ENCODE data around the gene OSTM1. TPM values are rescaled to one million over a fixed set of nuclear protein-coding genes. Genes with fewer than 3 reads are reported as not detected.
A peak's percentile ranks its signal among the peaks of the same experiment; 100 is the strongest.

Gene OSTM1
- total RNA-seq, 1 donor from 2014 or later, result 59.3 TPM

DNA sequence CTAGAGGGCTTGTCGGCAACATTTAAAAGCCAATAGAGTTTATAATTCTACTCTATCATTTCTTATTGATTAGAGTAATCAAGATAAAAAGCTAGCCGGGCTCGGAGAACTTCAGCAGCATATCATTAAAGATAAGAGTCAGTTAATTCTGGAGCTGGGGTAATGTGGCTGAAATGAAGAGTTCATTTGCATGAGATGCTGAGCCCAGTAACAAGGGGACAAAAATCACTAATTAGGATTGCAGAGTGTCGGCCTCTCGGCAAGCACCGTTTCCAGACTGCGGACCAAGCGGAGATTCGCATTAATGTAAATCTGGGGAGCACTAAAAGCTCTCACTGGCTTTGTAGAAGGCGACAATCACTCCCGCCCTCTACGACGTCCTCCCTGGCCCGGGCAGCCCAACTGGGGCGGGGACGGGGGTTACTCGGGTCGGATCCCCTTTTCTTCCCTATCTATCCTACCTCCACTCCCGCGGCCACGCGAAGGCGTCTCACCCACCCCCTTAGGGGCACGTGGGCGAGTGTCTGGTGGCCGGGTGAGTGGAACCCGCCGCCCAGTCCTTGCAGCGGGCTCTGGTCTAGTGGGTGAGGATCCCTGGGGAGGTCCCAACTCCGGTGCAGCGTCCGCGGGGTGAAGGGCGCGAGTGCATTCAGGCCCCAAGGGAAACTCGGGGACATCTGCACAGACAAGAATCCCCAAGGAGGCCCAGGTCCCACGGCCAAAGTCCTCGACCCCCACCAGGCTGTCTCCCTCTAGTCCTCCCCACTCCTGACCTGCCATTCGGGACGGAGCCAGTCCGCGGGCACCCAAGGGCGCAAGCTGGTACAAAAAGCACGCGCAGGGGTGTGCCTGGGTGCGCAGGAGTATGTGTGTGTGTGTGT, 42.2 kb upstream of the OSTM1 start:
- intact Hi-C loops (cut with DNase I), result loop anchor here (10.0 kb wide), 2 partner anchors 378 to 408 kb away; no protein-coding TSS in a partner anchor
- H3K27ac ChIP-seq, result no peak overlapping the region
- no peaks in the 10 kb centered on the region for H3K9me3 ChIP-seq
- DNase-seq (peak; percentile 63), ATAC-seq (no peak)
- H3K27me3 ChIP-seq, result peaks cover 86% of the 10 kb centered on the region
- peaks cover 45% of the 10 kb centered on the region for H3K4me1 ChIP-seq
- TF ChIP-seq, protein P1, sequence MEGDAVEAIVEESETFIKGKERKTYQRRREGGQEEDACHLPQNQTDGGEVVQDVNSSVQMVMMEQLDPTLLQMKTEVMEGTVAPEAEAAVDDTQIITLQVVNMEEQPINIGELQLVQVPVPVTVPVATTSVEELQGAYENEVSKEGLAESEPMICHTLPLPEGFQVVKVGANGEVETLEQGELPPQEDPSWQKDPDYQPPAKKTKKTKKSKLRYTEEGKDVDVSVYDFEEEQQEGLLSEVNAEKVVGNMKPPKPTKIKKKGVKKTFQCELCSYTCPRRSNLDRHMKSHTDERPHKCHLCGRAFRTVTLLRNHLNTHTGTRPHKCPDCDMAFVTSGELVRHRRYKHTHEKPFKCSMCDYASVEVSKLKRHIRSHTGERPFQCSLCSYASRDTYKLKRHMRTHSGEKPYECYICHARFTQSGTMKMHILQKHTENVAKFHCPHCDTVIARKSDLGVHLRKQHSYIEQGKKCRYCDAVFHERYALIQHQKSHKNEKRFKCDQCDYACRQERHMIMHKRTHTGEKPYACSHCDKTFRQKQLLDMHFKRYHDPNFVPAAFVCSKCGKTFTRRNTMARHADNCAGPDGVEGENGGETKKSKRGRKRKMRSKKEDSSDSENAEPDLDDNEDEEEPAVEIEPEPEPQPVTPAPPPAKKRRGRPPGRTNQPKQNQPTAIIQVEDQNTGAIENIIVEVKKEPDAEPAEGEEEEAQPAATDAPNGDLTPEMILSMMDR (IDR thresholded peaks at IDR 0.05), result no peak
- no peaks in the 10 kb centered on the region for H3K36me3 ChIP-seq
- peak overlapping the region; percentile 81 for H3K4me3 ChIP-seq

DNA sequence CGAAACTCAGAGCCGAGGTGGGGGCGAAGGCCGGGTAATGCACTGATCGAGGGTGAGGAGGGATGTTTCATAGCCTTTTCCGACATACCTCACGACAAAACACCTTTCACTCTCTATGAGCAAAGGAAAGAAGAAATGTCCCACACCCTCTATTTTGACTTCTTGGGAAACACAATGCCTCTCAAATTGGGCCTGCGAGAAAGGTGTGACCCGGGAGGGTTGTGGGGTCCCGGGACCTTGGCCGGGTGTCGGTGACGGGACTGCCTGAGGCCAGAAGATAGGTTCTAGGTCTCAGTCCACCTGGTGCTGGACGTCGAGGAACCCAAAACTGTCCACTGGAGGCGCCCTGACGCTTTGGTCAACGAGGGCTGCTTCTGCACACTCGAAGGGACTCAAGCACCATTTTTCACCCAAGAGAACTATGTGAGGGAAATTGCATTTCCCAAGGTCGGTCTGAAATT, 41.1 kb upstream of the OSTM1 start:
- DNase-seq (peak; percentile 76), ATAC-seq (peak; percentile 64)
- intact Hi-C loops (cut with DNase I), result loop anchor here (10.0 kb wide), 2 partner anchors 379 to 409 kb away; no protein-coding TSS in a partner anchor
- TF ChIP-seq, protein P1 (IDR thresholded peaks at IDR 0.05), result peak; percentile 44
- peaks cover 45% of the 10 kb centered on the region for H3K4me1 ChIP-seq
- H3K27ac ChIP-seq, result no peak overlapping the region
- no peaks in the 10 kb centered on the region for H3K9me3 ChIP-seq
- peak overlapping the region; percentile 46 for H3K4me3 ChIP-seq
- H3K27me3 ChIP-seq, result peaks cover 84% of the 10 kb centered on the region
- H3K36me3 ChIP-seq, result no peaks in the 10 kb centered on the region

DNA sequence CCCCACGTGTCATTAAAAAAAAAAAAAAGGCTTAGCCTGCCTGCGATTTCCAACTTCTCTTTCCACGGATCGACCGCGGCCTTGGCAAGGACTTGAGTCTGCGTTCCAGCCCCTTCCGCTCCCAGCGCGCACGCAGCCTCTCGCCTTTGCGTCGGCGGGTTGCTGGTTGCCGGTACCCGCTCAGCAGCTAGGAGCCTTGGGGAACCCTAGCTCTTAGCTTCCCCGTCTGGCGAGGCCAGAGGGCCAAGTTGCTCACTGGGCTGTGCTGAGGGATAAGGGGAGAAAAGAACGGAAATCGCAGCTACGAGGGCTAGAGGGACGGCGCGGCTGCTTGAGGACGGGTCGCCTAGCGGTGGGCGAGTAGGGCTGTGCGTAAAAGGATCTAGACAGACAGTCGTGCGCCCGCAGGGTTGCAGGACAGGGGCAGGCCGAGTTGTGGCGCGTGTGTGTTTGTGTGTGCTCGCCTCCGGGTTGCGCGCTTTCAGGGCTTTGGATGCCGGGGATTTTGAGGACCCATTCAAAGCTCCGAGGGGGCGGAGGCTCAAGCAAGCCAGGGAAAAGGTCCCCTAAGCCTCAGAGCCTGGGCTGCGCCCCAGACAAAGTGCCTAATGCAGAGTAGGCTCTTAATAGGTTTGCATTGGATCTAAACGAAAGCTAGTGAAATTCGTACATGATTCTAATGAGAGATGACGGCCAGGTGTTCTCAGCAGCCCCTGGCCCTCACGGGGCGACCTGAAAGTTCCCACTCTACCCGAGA, 40.5 kb upstream of the OSTM1 start:
- no peak overlapping the region for H3K27ac ChIP-seq
- H3K9me3 ChIP-seq, result no peaks in the 10 kb centered on the region
- ATAC-seq (peak; percentile 68), DNase-seq (peak; percentile 83)
- peaks cover 81% of the 10 kb centered on the region for H3K27me3 ChIP-seq
- intact Hi-C loops (cut with DNase I), result loop anchor here (10.0 kb wide), 2 partner anchors 380 to 410 kb away; no protein-coding TSS in a partner anchor
- no peaks in the 10 kb centered on the region for H3K36me3 ChIP-seq
- peak overlapping the region; percentile 46 for H3K4me3 ChIP-seq
- TF ChIP-seq, protein P1 (IDR thresholded peaks at IDR 0.05), result no peak
- H3K4me1 ChIP-seq, result peaks cover 45% of the 10 kb centered on the region

- Histone ChIP-seq H3K27ac (no peak overlapping the region), H3K9me3 (no peaks in the 10 kb centered on the region), H3K27me3 (peaks cover 69% of the 10 kb centered on the region), H3K4me3 (peak overlapping the region; percentile 19), H3K4me1 (peaks cover 36% of the 10 kb centered on the region), H3K36me3 (no peaks in the 10 kb centered on the region)
- DNase-seq, result no peak
- ATAC-seq, result peak; percentile 11
- intact Hi-C loops (cut with DNase I), result loop anchor here (10.0 kb wide), 2 partner anchors 381 to 411 kb away; no protein-coding TSS in a partner anchor
- TF ChIP-seq, protein P1 (IDR thresholded peaks at IDR 0.05), result peak; percentile 46
These were observed 39.3 kb upstream of the OSTM1 start for GRCh38 chr6:108113557-108114519.

DNA sequence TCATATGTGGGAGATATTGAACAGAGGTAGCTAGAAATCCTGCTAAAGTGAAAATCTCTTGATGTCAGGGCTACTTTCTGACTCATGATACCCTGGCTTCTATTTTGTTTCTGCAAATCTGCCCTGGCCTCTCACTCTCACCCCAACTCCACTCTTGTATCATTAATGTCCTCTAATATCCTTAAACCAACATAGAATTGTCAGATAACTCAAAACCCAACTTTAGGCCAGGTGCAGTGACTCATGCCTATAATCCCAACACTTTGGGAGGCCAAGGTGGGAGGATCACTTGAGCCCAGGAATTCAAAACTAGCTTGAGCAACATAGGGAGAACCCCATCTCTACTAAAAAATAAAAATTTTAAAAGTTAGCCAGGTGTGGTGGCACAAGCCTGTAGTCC, 33.8 kb upstream of the OSTM1 start:
- Histone ChIP-seq H3K4me3 (no peak overlapping the region), H3K36me3 (no peaks in the 10 kb centered on the region), H3K27ac (no peak overlapping the region), H3K4me1 (no peaks in the 10 kb centered on the region), H3K27me3 (peaks cover 21% of the 10 kb centered on the region), H3K9me3 (no peaks in the 10 kb centered on the region)
- intact Hi-C loops (cut with DNase I), result no loop called here
- no peak for ATAC-seq
- TF ChIP-seq, protein P1 (IDR thresholded peaks at IDR 0.05), result no peak
- no peak for DNase-seq

Measured in upper lobe of right lung (tissue), 1 donor.